WTC11 (cell line): ENCODE measurements around the gene HACD1.

ENCODE experiments used
- E2F5 ChIP-seq: sonication (generic); formaldehyde crosslinking; IDR thresholded peaks from 2 replicates; pipeline ENCODE4 v1.8.1; 2022; ENCODE audit warnings: mild to moderate bottlenecking, moderate library complexity, missing genetic modification reagents
- FOXK1 ChIP-seq: sonication (generic); formaldehyde crosslinking; IDR thresholded peaks from 2 replicates; pipeline ENCODE4 v1.8.0; 2022; ENCODE audit warnings: mild to moderate bottlenecking, moderate library complexity, missing genetic modification reagents
- JUN ChIP-seq: sonication (generic); formaldehyde crosslinking; IDR thresholded peaks from 2 replicates; pipeline ENCODE4 v1.8.0; 2023; ENCODE audit warnings: mild to moderate bottlenecking, missing genetic modification reagents
- MXD4 ChIP-seq: fragments of 250-450 bp; sonication (Bioruptor Pico); IDR thresholded peaks from 2 replicates; pipeline ENCODE4 v1.8.0; 2021; ENCODE audit warnings: mild to moderate bottlenecking, moderate library complexity, borderline replicate concordance
- SOX15 ChIP-seq: fragments of 250-450 bp; sonication (Bioruptor Pico); IDR thresholded peaks from 2 replicates; pipeline ENCODE4 v1.9.0; 2021; ENCODE audit warnings: mild to moderate bottlenecking
- SP1 ChIP-seq: sonication (generic); formaldehyde crosslinking; conservative IDR thresholded peaks from 2 replicates; pipeline ENCODE4 v1.8.1; 2022; ENCODE audit warnings: missing genetic modification reagents
- TF ChIP-seq, protein P1 (sequence below): fragments of 200-600 bp; IDR thresholded peaks from 2 replicates; pipeline ENCODE4 v1.8.0; 2022; ENCODE audit warnings: antibody characterized with exemption
- TF ChIP-seq, protein P2 (sequence below): sonication (generic); formaldehyde crosslinking; conservative IDR thresholded peaks from 2 replicates; pipeline ENCODE4 v1.8.1; 2022; ENCODE audit warnings: mild to moderate bottlenecking, missing genetic modification reagents
- TF ChIP-seq, protein P3 (sequence below): sonication (generic); formaldehyde crosslinking; IDR thresholded peaks from 2 replicates; pipeline ENCODE4 v1.8.0; 2022; ENCODE audit warnings: mild to moderate bottlenecking, missing genetic modification reagents

DNA sequence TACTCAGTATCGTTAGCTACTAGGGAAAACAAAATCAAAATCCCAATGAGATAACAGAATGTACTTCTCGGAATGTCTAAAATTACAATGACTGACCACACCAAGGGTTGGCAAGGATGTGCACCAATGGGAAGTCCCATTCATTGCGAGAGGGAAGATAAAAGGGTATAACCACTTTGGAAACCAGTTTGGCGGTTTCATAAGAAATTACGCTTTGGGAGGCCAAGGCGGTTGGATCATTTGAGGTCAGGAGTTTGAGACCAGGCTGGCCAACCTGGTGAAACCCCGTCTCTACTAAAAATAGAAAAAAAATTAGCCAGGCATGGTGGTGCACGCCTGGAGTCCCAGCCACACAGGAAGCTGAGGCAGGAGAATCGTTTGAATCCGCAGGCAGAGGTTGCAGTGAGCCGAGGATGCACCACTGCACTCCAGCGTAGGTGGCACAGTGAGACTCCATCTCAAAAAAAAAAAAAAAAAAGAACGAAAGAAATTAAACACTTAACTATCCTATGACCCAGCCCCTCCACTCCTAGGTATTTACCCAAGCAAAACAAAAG lies 7.6 kb downstream of the HACD1 start:
- TF ChIP-seq, protein P1, sequence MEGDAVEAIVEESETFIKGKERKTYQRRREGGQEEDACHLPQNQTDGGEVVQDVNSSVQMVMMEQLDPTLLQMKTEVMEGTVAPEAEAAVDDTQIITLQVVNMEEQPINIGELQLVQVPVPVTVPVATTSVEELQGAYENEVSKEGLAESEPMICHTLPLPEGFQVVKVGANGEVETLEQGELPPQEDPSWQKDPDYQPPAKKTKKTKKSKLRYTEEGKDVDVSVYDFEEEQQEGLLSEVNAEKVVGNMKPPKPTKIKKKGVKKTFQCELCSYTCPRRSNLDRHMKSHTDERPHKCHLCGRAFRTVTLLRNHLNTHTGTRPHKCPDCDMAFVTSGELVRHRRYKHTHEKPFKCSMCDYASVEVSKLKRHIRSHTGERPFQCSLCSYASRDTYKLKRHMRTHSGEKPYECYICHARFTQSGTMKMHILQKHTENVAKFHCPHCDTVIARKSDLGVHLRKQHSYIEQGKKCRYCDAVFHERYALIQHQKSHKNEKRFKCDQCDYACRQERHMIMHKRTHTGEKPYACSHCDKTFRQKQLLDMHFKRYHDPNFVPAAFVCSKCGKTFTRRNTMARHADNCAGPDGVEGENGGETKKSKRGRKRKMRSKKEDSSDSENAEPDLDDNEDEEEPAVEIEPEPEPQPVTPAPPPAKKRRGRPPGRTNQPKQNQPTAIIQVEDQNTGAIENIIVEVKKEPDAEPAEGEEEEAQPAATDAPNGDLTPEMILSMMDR = no peak
- TF ChIP-seq MXD4 (CRISPR knock-in tag) = no peak
- no peak for TF ChIP-seq SOX15 (CRISPR knock-in tag)
- TF ChIP-seq, protein P2, sequence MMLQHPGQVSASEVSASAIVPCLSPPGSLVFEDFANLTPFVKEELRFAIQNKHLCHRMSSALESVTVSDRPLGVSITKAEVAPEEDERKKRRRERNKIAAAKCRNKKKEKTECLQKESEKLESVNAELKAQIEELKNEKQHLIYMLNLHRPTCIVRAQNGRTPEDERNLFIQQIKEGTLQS = no peak
- TF ChIP-seq, protein P3, sequence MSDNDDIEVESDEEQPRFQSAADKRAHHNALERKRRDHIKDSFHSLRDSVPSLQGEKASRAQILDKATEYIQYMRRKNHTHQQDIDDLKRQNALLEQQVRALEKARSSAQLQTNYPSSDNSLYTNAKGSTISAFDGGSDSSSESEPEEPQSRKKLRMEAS (CRISPR knock-in tag) = no peak
- TF ChIP-seq JUN (CRISPR knock-in tag) = no peak
- TF ChIP-seq FOXK1 (CRISPR knock-in tag) = no peak
- no peak for TF ChIP-seq E2F5 (CRISPR knock-in tag)
- TF ChIP-seq SP1 = no peak
